GM08714 (cell line): ENCODE data around the gene PIGN.

ENCODE experiments used
- H3K4me3 ChIP-seq: fragments of 200-500 bp; sonication (Bioruptor generic); 2 replicates; pipeline ENCODE4 v1.5.1; 2014; ENCODE audit warnings: mild to moderate bottlenecking, low read length, inconsistent platforms
- ZNF274 ChIP-seq: IDR thresholded peaks from 2 replicates; pipeline ENCODE4 v1.6.1; 2012; ENCODE audit warnings: mild to moderate bottlenecking, low read depth, low read length

The PIGN gene

DNA sequence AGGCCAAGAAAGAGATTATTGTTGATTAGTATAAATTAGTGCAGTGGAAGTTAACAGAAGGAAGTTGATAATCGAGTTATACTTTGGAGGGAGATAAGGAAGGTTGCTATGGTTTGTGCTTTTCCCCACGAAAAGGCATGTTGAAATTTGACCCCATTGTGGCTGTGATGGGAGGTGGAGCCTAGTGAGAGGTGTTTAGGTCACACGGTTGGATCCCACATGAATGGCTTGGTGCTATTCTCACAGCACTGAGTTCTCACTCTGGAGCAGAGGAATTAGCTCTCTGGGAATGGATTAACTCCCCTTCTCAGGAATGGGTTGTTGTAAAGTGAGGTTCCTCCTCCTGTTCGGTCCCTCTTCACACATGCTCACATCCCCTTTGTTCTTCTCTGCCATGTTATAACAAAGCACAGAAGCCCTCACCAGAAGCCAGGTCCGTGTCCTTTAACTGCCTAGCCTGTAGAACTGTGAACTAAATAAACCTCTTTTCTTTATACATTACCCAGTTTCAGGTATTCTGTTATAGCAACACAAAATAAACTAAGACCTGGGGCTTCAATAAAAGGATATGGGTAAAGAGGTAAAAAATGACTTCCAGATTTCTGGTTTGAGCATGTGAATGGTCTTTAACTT is 21.9 kb downstream of the PIGN start:
- TF ChIP-seq ZNF274: no peak
- no peak overlapping the region for H3K4me3 ChIP-seq

DNA sequence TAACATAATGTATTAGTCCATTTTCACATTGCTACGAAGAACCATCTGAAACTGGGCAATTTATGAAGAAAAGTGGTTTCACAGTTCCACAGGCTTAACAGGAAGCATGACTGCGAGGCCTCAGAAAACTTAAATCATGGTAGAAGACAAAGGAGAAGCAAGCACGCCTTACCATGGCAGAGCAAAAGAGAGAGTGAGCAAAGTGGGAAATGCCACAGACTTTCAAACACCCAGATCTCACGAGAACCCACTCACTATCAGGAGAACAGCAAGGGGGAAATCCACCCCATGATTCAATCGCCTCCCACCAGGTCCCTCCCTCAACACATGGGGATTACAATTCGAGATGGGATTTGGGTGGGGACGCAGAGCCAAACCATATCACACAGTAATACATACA is 22.5 kb downstream of the PIGN start:
- no peak for TF ChIP-seq ZNF274
- no peak overlapping the region for H3K4me3 ChIP-seq

DNA sequence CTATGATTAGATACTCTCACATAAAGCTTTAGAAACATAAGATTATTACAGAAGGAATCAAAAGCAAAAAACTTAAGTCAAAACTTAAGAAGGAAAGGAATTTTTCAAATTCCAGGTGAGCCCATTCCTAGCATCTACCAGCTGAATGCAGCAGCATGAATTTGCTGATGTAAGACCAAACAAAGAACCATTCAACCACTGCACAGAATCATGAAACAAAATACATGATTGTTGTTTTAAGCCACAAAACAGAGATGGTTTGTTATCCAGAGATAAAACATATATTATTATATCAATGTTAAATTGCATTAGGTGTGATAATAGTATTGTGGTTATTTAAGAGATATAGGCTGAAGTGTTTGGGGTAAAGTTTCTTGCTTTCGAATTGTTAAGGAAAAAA is 29.0 kb downstream of the PIGN start:
- no peak overlapping the region for H3K4me3 ChIP-seq
- no peak for TF ChIP-seq ZNF274

DNA sequence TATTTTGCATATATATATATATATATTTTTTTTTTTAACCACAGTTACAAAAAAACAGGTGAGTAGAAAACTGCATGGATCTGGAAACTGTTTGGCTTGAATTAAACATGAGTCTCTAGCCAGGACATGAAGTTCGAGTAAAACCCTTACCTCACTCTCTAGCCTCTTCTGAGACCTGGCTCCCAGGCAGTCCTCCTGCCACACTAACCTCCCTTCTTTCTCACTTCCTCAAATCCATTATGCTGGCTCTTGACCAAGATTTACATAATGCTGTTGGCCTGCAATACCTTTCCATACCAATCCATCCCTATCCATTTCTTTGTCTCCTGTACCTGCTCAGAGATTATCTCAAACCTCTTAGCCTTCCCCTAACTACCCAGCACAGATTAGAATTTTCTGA is 34.0 kb downstream of the PIGN start:
- no peak for TF ChIP-seq ZNF274
- no peak overlapping the region for H3K4me3 ChIP-seq

DNA sequence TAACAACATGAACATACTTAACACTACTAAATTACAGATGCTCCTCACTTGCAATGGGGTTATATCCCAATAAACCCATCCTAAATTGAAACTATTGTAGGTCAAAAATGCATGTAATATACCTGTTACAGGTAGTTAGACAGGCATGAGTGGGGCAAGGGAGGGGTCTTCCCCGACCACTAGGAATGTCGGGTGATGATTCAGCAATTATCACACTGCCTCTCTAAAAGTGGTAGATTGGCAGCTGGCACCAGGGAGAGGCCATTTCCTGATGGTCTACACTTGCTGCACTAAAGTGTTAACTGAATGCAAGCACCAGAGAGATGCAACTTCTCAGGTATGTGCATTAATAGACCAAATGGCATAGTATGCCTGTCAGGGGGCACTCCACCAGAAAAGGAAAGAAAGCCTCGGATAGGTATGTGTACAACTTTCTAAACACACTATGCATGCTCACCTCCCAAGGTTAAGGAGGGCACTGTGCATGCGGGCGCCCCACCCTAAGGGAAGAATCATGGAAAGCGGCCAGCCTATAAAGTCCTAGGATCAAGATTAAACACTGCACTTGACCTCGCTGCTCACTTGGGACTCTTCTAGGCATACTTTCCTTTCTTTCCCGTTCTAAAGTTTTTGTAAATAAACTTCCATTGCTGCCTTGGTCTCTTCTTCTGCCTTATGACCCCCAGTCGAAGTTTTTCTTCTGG is 35.6 kb downstream of the PIGN start:
- TF ChIP-seq ZNF274: no peak

DNA sequence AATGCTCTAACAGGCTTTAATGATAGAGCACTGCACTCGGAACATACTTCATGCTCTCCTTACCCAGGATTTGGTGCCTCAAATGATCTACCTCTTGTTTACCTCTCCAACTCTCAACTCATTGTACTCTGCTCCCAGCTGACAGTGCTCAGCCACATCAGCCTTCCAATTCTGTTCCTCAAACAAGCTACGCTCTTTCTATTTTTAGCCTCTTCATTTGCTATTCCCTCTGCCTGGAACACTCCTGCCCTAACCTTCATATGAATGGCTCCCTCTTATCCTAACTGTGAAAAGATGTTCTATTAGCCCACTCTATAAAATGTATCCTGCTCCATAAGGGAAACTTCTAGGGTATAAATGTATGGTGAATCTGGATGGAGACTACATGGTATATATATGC is 42.5 kb downstream of the PIGN start:
- no peak overlapping the region for H3K4me3 ChIP-seq
- TF ChIP-seq ZNF274: no peak

More for the DNA sequence above, 35.6 kb downstream of the PIGN start:
- no peak overlapping the region for H3K4me3 ChIP-seq

DNA sequence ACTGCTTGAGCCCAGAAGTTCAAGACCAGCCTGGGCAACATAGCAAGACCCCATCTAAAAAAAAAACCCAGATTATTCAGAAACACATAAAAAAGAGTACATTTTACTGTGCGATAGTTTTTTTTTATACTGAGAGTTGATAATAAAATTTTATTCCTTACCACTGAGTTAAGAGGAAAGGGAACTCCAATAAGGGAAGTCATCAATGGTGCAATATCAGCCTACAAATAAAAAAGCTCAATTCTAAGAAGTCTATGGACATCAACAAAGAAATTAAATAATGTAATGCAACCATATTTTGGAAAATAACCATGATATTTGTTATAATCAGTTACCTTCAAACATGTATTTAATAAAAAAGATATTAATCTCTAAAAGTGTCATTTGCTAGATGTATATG is 46.6 kb downstream of the PIGN start:
- TF ChIP-seq ZNF274: no peak
- H3K4me3 ChIP-seq: no peak overlapping the region

DNA sequence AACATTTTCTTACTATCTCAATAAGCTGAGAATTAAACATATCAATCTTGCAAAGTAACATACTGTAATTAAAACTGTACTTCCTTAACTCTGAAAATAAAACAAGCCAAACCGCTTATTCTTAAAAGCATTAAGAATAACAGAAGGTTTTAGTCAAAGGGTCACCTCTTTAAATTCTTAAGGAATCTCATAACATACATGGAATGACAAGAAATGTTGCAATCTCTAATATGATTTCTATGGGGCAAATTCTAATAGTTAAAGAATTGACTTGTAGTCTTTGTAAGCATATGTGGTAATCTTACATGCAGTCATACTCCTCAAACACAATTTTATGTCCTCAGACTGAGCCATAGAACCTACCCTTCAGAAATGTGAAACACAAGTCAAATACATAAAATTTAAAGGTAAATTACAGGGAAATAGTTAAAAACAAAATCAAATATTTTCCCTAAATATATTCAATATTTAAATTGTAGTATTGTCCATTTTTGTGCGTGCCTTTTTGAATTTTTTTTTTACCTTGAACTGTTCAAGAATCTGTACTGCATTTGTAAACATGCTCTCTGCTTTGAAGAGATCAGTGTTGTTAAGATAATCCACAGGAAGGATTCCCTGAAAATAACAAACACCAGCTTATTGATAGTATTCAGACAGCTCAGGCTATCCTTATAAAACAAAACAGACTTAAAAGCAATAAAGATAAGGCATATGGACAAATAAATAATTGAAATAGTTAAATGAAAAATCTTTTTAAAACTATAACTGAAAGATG is 48.2 kb downstream of the PIGN start:
- no peak for TF ChIP-seq ZNF274
- H3K4me3 ChIP-seq: no peak overlapping the region

DNA sequence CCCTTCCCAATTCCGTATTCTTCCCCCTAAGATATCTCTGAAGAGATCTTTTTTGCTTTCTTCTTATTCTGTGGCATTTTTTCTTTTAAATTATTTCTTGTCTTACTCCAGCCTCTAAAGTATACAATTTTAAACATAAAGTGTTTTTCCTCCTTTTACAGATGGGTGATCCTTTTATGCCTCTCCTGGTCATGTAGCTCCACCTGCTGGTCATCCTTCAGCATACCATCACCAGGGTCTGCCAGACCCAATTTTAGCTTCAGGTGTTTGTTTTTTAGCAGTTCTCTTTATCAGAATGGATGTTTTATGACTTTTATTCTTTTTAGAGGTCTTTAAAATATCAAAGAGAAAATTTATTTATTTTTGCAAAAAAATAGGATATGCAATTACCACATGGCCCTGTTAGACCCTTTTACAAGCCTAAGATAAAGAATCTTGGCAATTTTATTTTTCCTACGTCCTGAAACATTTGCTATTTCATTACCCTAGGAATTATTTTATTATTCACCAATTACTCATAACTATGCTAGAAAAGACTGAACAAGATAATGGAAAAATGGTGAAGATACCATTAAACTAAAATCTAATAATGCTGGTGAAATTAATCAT is 55.5 kb downstream of the PIGN start:
- no peak for TF ChIP-seq ZNF274
- no peak overlapping the region for H3K4me3 ChIP-seq

DNA sequence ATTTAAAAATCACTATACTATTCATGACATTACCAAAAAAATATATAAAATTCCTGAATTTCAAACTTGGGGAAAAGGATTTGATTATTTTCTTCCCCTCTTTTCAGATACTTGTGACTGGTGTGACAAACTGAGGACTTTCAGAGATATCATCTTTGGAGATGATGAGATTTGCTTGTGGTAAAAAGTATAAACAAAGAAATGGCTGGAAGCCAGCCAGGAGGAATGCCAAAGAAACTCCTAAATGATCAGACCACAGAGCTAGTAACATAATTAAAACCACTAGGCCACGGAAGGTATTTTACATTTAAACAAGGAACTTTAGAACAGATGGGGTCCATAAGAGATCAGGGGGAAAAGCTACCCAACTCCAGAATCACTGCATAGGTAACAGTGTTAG is 58.7 kb downstream of the PIGN start:
- no peak for TF ChIP-seq ZNF274
- H3K4me3 ChIP-seq: no peak overlapping the region

DNA sequence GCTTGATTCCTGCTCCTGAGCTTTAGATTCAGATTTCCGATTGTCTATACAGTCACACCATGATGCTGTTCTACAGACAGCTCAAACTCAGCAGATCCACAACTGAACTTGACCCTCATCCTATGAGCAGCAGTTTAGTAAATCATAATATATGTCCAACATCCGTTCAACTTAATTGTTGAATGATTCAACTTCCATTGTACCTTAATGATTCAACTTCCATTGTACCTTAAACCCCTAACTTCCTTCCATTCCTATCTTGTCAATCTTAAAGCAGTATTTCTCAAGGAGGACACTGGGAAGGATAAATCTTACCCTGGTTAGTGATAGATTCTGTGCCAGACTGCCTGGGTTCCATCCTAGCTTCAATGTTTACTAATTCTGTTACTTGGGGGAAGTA is 60.1 kb downstream of the PIGN start:
- no peak overlapping the region for H3K4me3 ChIP-seq
- TF ChIP-seq ZNF274: no peak

DNA sequence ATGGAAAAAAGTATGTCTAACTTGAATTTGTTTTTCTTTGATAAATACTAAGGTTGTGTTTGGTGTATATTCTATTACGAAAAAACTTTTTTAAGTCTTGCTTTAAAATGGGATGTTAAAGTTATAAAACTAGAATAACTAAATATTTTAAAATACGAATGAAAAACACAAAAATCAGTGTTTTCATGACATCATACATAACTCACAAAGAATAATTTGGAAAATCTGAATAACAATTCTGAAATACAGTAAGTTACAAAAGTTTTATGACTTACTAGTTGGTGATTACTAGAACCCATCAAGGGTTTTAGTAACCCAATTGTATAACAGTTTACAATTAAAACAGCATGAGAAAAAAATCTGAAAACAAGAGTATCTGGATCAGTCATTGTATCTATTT is 61.2 kb downstream of the PIGN start:
- TF ChIP-seq ZNF274: no peak
- no peak overlapping the region for H3K4me3 ChIP-seq

DNA sequence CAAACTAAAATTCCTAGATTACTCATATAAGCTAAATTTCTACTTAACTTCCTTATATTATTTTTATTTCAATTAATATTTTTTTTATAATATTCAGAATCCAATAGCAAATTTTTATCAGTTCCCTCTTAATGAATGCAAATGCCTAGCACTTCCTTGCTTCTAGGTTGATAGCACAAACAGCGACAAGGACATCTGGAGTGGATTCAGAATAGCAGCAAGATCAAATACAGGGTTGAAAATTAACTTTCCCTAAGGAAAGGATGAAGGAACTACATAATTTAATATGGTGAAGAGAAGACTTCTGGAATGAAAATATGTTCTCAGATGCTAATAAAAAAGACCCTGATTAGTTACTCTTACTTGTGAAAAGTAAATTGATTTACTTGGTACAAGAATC is 64.5 kb downstream of the PIGN start:
- H3K4me3 ChIP-seq: no peak overlapping the region
- TF ChIP-seq ZNF274: no peak

DNA sequence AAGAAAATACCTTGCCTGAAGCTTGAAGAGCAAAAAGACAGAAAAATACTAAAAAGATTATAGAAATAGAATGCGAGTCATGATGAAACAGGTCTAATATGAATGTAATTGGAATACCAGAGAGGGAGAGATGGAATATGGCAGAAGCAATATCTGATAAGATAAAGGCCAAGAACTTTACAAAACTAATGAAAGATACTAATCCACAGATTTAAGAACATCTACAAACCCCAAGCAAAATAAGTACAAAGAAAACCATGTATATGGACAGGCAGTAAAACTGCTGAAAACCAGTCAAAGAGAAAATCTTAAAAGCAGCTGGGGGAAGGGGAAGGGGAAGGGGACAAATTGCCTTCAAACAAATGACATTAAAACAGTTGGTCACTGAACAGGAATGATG is 67.0 kb downstream of the PIGN start:
- no peak overlapping the region for H3K4me3 ChIP-seq
- TF ChIP-seq ZNF274: no peak

DNA sequence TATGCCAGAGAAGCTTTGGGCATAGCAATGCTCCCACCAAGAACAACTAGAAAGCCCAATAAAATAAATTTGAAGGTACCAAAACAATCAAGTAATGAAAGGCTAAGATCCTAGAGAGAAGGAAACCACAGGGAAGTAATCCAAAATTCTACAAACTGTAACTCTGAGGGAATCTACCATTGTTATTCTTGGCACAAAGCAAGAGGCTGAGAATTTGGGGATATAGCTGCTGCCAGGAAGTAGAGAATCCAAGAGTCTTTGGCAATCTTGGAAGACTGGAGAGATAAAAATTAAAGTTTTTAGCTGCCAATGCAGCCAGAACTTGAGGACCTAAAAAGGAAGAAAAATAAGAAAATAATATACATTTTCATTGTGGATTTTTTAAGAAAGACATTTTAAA is 68.5 kb downstream of the PIGN start:
- TF ChIP-seq ZNF274: no peak
- H3K4me3 ChIP-seq: no peak overlapping the region

DNA sequence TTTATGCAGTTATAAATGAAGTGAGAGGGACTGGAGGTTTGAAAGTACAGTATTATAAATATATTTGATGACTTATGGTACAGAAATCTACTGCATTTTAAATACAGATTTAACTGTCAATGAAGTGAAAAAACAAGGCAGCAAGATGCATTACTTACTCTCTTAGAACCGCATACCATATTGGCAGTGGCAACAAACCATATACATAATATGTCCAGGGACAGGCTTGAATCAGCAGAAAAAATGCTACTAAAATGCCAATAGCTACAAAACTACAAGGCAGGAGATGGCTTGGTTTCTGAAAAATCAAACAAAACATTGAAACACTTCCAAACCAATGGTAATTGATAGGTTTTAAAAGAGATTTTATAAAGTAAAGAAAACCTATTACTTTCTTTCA is 77.2 kb downstream of the PIGN start:
- TF ChIP-seq ZNF274: no peak

More for the DNA sequence above, 77.2 kb downstream of the PIGN start:
- H3K4me3 ChIP-seq: no peak overlapping the region
